Fibroblast of skin of left biceps (primary cell): ENCODE measurements around the gene ELMO1.

Experiments
- DNase-seq, 2 experiments: peaks; one replicate each; pipeline ENCODE4 v3.0.0-alpha.2; 2013; ENCODE audit warnings: low read depth in 2 of 2

Gene ELMO1

DNA sequence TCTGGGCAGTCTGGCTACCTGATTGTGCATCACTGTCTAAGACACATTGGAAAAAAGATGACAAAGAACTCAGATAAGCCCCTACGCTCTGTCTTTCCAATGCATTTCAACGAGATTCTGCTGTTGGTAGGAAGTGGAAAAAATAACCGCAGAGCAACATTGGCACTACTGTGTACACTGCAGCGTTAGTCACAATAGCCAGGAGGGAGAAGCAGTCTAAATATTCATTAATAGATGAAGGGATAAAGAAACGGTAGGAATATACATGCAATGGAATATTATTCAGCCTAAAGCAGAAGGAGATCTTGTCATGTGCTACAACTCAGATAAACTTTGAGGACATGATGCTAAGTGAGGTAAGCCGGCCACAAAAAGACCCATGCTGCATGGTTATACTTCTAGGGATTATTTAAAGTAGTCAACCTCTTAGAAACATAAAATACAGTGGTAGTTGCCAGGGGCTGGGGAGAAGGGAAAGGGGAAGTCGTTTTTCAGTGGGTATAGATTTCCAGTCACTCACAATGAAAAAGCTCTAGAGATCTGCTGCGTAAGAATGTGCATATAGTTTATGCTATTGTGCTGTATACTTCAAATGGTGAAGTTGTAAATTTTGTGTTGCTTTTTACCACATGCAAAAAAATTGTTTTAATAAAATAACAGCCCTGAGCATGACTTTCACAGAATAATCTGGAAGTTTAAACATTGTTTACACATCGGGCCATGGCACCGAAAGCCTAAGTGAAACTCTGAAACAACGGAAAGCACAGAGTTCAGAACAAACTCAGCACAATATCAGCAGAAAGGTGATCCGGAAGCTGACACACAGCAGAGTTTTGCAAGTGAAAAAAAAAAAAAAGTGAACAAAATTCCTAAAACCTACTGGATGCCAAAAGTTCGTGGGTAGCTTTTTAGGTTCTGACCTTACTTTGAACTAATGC lies 40.1 kb downstream of the ELMO1 start:
- DNase-seq, result no peak

DNA sequence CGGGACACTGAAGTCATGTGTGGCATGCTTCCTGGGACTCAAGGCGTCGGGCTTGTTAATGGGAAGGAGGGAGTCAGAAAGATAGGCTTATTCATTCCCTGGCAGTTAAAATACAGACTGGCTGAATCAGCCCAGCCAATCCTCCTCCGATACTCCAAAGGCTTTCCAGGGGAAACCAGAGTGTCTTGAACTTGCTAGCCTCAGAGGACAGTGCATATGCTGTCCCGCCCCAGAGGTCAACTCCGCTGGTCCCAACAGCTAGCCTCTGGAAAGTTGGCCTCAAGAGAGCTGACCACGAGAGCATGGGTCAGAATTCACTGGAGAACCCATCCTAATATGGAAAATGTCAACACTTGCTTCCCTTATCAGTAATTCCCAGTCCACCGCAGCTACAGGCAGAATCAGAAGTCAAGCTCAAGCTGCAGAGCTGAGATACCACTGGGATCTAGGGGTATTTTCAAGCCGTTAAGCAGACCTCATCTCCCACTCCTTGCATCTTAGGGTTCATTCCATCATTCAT lies 43.0 kb downstream of the ELMO1 start:
- DNase-seq, result no peak

GRCh38 chr7:37405128-37405527 lies 43.5 kb downstream of the ELMO1 start:
- no peak for DNase-seq

- DNase-seq, result no peak
Measured at GRCh38 chr7:37399876-37400421, 48.7 kb downstream of the ELMO1 start.

- no peak for DNase-seq
Measured at GRCh38 chr7:37398403-37398802, 50.3 kb downstream of the ELMO1 start.

GRCh38 chr7:37395618-37396259 lies 52.9 kb downstream of the ELMO1 start:
- no peak for DNase-seq

DNA sequence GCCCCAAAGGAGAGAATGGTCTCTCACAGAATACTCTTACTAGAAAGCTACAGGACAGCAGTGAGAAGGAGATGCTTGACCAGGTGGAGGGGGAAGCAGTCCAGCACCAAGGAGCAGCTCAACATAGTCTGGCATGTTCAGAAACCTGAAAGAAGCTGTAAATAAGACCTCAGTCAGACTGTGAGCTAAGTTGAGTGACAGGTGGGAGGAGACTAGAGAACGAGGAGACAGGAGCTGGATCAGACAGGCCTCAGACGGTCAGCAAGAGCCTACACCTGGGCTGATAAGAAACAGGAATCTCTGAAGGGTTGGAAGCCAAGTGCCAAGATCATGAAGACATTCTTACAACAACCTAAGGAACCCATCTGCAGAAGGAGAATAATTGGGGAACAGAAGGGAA lies 54.5 kb downstream of the ELMO1 start:
- DNase-seq, result no peak

GRCh38 chr7:37393476-37393875 lies 55.2 kb downstream of the ELMO1 start:
- DNase-seq, result no peak

GRCh38 chr7:37392673-37393017 lies 56.0 kb downstream of the ELMO1 start:
- no peak for DNase-seq

DNA sequence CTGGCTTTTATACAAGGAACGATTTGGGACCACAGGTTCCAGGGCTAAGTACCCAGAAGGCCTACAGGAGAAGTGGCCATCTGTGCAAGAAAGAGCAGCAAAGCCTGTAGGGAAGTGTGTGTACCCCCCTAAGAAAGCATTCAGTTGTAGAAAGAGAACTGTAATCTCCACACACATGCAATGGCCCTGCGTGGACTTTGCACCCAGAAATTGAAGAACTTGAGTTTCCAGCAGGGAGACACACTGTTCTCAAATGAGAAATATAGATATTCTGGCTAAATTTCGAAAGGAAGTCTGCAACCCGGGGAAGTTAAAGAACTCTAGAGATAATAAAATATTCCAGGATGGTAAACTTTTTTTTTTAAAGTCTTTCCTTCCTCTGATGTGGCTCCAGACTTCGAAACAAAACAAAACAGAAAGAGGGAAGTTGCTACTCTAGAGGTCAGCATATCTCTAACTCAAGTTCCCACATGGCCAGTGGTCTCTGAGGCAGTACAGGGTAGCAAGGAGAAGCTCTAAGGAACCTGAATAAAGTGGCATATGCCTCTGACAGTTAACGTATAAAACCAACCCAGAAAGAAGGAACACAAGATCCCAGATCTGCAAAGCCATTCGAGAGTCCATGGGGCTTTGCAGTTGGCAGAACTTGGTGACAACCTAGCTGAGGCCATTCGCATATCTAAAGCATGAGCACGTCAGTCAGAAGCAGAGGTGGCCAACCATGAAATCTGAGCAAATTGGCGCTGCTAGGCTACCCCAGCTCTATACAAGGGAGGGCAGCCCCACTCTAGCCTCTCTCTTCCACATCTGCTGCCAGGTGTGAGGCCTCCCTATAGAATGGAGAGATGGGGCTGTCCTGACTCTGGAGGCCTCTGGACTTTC lies 56.6 kb downstream of the ELMO1 start:
- DNase-seq, result no peak

GRCh38 chr7:37390114-37390513 lies 58.5 kb downstream of the ELMO1 start:
- DNase-seq, result no peak

- no peak for DNase-seq
Measured at GRCh38 chr7:37388811-37389210, 59.9 kb downstream of the ELMO1 start.

- no peak for DNase-seq
Measured at GRCh38 chr7:37385787-37386186, 62.9 kb downstream of the ELMO1 start.

GRCh38 chr7:37382546-37383088 lies 66.0 kb downstream of the ELMO1 start:
- DNase-seq, result no peak

DNA sequence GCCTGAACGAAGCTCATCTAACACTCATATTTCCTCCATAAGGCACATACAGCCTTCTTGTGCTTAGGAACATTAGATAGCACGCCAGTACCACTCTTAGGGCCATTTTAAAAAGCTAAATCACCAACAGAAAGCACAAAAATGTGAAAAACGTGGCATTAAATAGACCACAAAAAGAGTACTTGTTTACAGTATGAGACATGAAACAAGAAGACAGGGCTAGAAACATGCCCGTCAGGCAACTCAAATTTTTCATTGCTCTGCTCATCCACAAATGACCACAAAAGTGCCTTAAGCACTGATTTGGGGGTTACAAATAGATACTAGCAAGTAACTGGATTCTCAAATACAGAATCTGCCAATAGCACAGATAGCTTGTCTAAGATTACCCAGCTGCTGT lies 67.8 kb downstream of the ELMO1 start:
- DNase-seq, result no peak

- no peak for DNase-seq
Measured at GRCh38 chr7:37379546-37380277, 69.0 kb downstream of the ELMO1 start.

DNA sequence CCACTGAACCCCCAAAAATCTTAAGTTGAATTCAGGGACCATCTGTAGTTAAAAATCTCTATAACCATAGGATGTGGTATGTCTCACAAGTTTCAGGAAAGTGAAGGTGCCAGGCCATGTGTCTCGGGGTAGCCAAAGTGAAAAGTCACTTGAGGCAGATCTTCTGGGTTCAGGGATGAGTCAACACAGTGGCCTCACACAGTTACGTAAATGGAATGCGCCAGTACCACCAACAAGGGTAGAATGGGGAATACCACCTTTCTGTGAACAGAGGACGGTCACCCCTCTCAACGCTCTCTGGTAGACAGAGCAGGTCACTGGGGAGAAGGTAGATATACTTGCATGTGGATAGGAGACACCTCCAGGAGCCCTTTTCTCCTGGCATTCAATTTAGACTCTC lies 71.4 kb downstream of the ELMO1 start:
- DNase-seq, result no peak

DNA sequence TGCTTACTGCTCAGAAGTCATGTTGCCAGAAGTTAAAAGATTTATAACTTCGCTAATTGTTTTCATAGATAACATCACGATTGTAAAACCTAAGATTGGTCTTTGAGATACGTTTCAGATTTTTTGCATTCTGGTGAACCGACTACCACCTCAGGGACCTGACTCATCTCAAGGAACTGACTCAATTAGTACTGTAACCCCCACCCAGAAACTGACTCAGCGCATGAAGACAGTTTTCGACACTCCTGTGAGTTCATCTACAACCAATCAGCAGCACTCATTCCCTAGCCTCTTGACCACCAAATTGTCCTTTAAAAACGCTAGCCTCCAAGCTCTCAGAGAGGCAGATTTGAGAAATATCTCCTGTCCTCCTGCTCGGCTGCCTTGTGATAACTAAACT lies 72.3 kb downstream of the ELMO1 start:
- no peak for DNase-seq

DNA sequence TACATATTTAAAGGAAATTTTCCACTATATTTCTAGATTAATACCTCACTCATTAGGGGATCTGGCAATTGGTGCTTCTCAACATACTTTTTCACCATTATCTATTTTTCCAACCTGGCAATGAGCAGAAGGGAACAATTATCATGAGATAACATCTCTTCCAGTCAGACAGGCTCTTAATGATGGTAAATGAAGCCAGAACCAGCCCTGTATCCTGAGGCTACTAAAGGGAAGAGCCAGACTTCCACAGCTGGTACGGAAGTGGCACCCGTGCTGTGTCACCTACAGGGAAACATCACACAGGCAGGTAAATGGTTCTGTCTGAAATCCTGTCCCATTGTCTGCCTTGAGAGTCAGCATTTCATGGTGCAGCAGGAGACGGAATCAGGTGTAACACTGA lies 75.9 kb downstream of the ELMO1 start:
- DNase-seq, result no peak

DNA sequence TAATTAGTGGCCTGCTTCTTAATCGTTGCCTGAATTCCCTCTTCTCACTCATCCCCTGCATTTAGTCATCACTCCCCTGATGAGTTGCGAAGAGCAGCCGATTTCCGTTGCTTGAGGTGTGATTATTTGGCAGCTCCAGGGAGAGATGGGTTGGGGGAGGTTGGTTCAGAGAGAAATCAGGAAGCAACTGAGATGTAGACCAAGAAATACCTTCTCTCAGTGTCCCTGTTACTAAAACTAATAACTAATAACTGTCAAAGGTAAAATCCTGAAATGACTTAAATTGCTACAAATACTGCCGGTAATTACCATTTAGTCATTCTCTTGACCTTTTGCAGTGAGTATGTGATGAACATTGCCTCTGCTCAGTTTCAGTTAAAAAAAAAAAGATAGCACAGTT lies 76.9 kb downstream of the ELMO1 start:
- DNase-seq, result no peak

DNA sequence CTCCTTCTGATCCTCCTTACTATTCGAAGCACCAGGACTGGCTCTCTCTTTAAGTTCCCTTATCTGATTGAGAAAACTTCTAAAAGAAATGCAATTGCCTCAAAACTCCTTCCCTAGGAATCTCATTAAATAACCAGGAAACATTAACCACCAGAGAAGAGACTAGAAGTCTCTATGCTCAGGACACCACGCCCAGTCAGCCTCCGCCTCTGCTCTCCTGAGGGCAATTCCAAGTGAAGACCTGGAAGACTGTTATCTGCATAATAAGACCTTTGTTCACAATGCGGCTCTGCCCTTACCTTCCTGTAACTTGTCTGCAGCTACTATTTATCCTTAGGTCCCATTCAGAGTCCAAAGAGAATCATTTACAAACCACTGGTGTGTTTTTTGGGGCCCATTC lies 78.8 kb downstream of the ELMO1 start:
- DNase-seq, result no peak
